Measurements from ENCODE around the gene MYL12B.
"Not testable (repeated sequence)": the region's sequence is repeated elsewhere in the genome, so short reads cannot be mapped to it uniquely, and the experiment has no call there.

MYL12B gene

DNA sequence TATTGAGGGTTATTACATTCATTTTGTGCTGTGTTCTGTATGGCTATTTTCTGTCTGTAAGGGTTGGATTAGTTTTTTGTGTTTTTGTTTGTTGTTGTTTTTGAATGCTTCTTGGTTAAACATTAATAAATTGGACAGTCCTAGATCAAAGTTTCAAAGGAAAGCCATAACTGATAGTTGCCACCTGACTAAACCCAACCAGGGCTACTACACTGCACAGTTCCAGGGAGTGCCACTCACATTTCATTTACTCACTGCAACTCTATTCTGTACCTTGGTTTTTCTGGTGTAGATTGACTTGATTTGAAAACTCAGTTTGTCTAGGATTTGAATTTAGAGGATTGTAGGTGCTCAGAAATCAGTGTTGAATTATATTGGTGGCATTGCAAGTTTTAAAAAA is 6.4 kb downstream of the MYL12B start:
- DNase-seq: no peak
- H3K36me3 ChIP-seq (replicated peaks): peaks cover under 1% of the 10 kb centered on the region
- no peak overlapping the region for H3K4me3 ChIP-seq (ENCODE audit: low read depth, low read length)
- TF ChIP-seq, protein P1, sequence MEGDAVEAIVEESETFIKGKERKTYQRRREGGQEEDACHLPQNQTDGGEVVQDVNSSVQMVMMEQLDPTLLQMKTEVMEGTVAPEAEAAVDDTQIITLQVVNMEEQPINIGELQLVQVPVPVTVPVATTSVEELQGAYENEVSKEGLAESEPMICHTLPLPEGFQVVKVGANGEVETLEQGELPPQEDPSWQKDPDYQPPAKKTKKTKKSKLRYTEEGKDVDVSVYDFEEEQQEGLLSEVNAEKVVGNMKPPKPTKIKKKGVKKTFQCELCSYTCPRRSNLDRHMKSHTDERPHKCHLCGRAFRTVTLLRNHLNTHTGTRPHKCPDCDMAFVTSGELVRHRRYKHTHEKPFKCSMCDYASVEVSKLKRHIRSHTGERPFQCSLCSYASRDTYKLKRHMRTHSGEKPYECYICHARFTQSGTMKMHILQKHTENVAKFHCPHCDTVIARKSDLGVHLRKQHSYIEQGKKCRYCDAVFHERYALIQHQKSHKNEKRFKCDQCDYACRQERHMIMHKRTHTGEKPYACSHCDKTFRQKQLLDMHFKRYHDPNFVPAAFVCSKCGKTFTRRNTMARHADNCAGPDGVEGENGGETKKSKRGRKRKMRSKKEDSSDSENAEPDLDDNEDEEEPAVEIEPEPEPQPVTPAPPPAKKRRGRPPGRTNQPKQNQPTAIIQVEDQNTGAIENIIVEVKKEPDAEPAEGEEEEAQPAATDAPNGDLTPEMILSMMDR (IDR thresholded peaks at IDR 0.05; ENCODE audit: low read depth, low read length, missing control alignments): no peak
- in situ Hi-C loops (cut with HindIII; ENCODE audit: low pct_ligation_motif_present, low sequenced_read_pairs): no loop called here
- H3K27ac ChIP-seq: no peak overlapping the region
- no peaks in the 10 kb centered on the region for H3K27me3 ChIP-seq (replicated peaks)

DNA sequence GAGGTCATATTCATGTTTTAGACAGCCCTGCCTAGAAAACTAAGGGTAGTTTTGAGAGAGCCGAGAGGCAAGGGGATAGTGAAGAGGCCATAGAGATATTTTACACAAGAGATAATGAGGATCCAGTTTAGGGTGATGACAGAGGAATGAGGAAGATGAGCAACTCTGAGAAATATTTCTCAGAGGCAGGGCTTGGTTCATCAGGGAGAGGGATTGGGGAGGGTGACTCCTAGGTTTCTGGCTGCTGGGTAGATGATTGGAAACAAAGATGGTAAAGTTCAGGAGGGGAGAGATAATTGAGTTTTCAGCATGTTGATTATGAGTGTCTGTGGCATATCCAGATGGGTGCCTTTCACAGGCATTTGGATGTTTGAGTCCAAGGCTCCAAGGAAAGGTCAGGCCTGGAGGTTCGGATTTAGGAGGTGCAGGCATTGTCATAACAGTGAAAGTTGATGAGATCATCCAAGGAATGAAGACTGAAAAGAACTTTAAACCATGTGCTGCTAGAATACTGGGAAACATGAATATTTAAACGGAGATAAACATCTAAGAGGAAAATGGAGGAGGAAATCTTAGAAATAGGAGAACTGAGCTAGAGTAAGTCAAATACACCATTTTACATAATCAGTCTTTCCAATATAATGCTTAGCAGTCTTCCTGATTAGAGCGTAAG is 7.4 kb downstream of the MYL12B start:
- peak overlapping the region; percentile 34 for H3K27ac ChIP-seq
- H3K4me3 ChIP-seq (ENCODE audit: low read depth, low read length): no peak overlapping the region
- in situ Hi-C loops (cut with HindIII; ENCODE audit: low pct_ligation_motif_present, low sequenced_read_pairs): no loop called here
- no peak for DNase-seq
- no peaks in the 10 kb centered on the region for H3K27me3 ChIP-seq (replicated peaks)
- H3K36me3 ChIP-seq (replicated peaks): peaks cover 9% of the 10 kb centered on the region
- TF ChIP-seq, protein P1 (IDR thresholded peaks at IDR 0.05; ENCODE audit: low read depth, low read length, missing control alignments): no peak

GRCh38 chr18:3269914-3270299 is 8.0 kb downstream of the MYL12B start:
- in situ Hi-C loops (cut with HindIII; ENCODE audit: low pct_ligation_motif_present, low sequenced_read_pairs): no loop called here
- no peak overlapping the region for H3K4me3 ChIP-seq (ENCODE audit: low read depth, low read length)
- DNase-seq: no peak
- H3K36me3 ChIP-seq (replicated peaks): peaks cover 15% of the 10 kb centered on the region
- no peaks in the 10 kb centered on the region for H3K27me3 ChIP-seq (replicated peaks)
- TF ChIP-seq, protein P1 (IDR thresholded peaks at IDR 0.05; ENCODE audit: low read depth, low read length, missing control alignments): no peak
- H3K27ac ChIP-seq: no peak overlapping the region

- TF ChIP-seq, protein P1 (IDR thresholded peaks at IDR 0.05; ENCODE audit: low read depth, low read length, missing control alignments): no peak
- no peak for DNase-seq
- in situ Hi-C loops (cut with HindIII; ENCODE audit: low pct_ligation_motif_present, low sequenced_read_pairs): no loop called here
- Histone ChIP-seq H3K27me3 (replicated peaks) (no peaks in the 10 kb centered on the region), H3K27ac (no peak overlapping the region), H3K36me3 (replicated peaks) (peaks cover 42% of the 10 kb centered on the region), H3K4me3 (ENCODE audit: low read depth, low read length) (no peak overlapping the region)
Measured at GRCh38 chr18:3273042-3273441, 11.1 kb downstream of the MYL12B start.

GRCh38 chr18:3277643-3278213 is 15.8 kb downstream of the MYL12B start:
- H3K27ac ChIP-seq; DNase-seq; H3K27me3 ChIP-seq (replicated peaks); H3K4me3 ChIP-seq (ENCODE audit: low read depth, low read length): not testable (repeated sequence)
- H3K36me3 ChIP-seq (replicated peaks): peaks cover 49% of the 10 kb centered on the region
- in situ Hi-C loops (cut with HindIII; ENCODE audit: low pct_ligation_motif_present, low sequenced_read_pairs): loop anchor here (25.0 kb wide), 1 partner anchor 385 kb away; no protein-coding TSS in a partner anchor

DNA sequence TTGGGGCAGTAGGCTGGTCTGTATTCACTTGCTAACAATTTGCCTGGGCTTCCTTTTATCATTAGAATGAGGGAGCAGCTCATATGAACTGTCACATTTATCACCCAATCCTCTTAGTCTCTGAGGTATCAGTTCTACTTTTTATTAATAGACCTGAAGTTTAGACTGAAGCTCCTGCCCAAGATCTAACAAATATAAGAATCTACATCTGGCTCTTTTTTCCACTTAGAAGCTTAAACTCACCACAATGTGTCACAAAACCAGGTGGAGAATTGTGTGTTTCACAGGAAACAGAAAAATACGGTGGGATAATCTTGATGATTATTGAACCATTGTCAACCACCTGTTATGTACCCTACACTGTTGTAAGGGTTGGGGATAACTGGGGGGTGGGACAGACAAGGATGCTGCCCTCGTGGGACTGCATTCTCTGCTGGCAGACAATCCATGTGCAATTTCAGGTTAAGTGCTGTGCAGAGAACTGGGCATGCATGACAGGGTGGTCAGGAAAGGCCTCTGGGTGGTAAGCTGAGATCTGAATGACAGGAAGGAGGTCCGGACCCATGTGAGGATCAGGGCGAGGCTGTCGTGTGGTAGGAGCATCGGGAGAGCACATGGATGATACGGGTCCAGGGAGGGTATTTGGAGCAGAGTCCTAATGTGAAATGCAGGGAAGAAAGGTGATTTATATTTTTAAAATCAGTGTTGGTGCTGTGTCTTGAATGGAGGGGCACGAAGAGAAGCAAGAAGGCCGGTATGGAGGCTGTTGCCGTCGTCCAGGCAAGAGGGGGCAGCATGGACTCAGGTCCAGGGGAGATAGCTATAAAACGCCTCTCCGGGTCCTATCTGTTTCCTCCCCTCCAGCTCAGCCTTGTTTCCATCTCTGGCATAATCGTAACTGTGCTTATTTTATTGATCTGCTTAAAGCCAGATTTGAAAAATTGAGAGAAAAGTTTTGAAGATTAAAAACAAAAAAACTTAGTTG is 17.6 kb downstream of the MYL12B start:
- in situ Hi-C loops (cut with HindIII; ENCODE audit: low pct_ligation_motif_present, low sequenced_read_pairs): loop anchor here (25.0 kb wide), 1 partner anchor 383 kb away; no protein-coding TSS in a partner anchor
- Histone ChIP-seq H3K4me3 (ENCODE audit: low read depth, low read length) (no peak overlapping the region), H3K36me3 (replicated peaks) (peaks cover 39% of the 10 kb centered on the region), H3K27ac (no peak overlapping the region), H3K27me3 (replicated peaks) (no peaks in the 10 kb centered on the region)
- TF ChIP-seq, protein P1 (IDR thresholded peaks at IDR 0.05; ENCODE audit: low read depth, low read length, missing control alignments): peak; percentile 23
- no peak for DNase-seq
